Measurements from ENCODE around the gene TMEM238L.

The TMEM238L gene

GRCh38 chr17:10797476-10798328 lies 6.2 kb downstream of the TMEM238L start:
- DNase-seq (ENCODE audit: extremely low read depth, low read depth): no peak
- TF ChIP-seq CTCF (IDR thresholded peaks at IDR 0.05; ENCODE audit: low read depth, low read length): no peak

GRCh38 chr17:10793816-10794215 lies 10.1 kb downstream of the TMEM238L start:
- no peak for TF ChIP-seq CTCF (IDR thresholded peaks at IDR 0.05; ENCODE audit: low read depth, low read length)
- no peak for DNase-seq (ENCODE audit: extremely low read depth, low read depth)

GRCh38 chr17:10793256-10793655 lies 10.6 kb downstream of the TMEM238L start:
- no peak for DNase-seq (ENCODE audit: extremely low read depth, low read depth)
- no peak for TF ChIP-seq CTCF (IDR thresholded peaks at IDR 0.05; ENCODE audit: low read depth, low read length)

- no peak for TF ChIP-seq CTCF (IDR thresholded peaks at IDR 0.05; ENCODE audit: low read depth, low read length)
- DNase-seq (ENCODE audit: extremely low read depth, low read depth): no peak
These were observed 11.7 kb downstream of the TMEM238L start for GRCh38 chr17:10792151-10792550.

DNA sequence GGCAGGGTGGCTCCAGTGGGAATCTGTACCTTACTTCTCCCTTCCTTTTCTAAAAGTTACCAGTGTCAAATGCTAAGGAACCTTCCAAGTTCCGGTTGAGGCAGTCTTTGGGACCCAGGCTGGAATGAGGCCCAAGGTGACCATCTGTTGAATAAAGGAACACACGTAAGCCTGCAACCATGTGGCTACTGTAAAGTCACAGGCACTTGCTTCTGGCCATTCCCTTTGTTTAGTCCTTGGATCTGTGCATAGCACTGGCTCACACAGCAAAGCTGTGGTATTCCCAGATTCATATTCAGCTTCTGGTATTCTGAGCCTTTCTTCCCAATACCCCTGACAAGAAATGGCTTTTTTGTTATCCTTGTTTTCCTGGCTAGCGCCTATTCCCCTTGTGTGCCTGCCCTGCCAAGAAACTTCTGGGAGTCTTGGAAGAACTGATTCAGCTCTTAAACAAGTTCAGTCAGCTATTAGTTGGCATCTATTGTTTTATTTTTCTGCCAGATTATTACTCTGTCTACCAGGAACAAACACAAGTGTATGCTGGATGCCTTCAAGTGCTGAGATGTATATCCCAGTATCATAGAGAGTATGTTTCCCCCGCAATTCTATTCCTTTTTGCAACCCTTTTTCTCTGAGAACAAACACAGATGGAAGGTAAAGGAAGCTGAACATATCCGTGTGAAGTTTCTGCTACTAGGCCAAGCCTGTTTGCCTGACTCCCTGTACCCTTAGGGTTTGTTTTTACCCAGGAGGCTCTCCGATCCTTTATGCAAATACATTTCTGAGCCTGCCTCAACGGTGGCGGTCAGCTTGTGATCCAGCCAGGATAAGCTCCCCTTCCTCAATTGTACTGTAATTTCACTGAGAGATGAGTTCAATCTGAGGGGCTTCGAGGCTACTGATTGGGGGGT lies 13.2 kb downstream of the TMEM238L start:
- DNase-seq (ENCODE audit: extremely low read depth, low read depth): no peak
- TF ChIP-seq CTCF (IDR thresholded peaks at IDR 0.05; ENCODE audit: low read depth, low read length): no peak

- no peak for TF ChIP-seq CTCF (IDR thresholded peaks at IDR 0.05; ENCODE audit: low read depth, low read length)
- no peak for DNase-seq (ENCODE audit: extremely low read depth, low read depth)
These were observed 14.1 kb downstream of the TMEM238L start for GRCh38 chr17:10789694-10790271.

Data from AG09319 (cell line).